Retinal pigment epithelial cell (primary cell): ENCODE results near the gene PLEKHA8.

ENCODE experiments used
- DNase-seq: peaks from one replicate; pipeline ENCODE4 v3.0.0-alpha.2; 2010; ENCODE audit warnings: low read depth
- H3K4me3 ChIP-seq: 2 replicates; pipeline ENCODE4 v1.5.1; 2011; ENCODE audit warnings: mild to moderate bottlenecking, low read length, control low read depth, moderate library complexity
- CTCF ChIP-seq: conservative IDR thresholded peaks from 2 replicates; pipeline ENCODE4 v1.5.1; 2011; ENCODE audit warnings: low read depth, low read length, control low read depth, inconsistent platforms

The PLEKHA8 gene

DNA sequence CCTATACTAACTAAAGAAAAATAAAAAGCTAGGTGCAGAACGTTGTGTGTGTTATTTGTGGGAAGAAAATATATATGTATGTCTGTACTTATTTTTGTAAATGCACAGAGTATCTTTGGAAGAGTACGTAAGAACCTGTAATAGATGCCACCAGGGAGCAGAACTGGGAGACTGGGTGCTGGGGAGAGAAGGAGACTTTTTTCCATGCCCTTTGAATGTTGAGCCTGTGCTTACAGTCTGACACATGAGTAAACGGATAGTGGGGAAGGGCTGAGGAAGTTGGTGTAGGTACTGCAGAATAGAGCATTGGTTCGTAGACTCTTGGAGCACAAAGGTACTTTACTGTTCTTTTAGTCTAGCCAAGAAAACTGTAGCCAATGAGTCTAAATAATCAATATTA lies 37.3 kb upstream of the PLEKHA8 start:
- no peak for DNase-seq
- TF ChIP-seq CTCF: no peak
- no peak overlapping the region for H3K4me3 ChIP-seq

DNA sequence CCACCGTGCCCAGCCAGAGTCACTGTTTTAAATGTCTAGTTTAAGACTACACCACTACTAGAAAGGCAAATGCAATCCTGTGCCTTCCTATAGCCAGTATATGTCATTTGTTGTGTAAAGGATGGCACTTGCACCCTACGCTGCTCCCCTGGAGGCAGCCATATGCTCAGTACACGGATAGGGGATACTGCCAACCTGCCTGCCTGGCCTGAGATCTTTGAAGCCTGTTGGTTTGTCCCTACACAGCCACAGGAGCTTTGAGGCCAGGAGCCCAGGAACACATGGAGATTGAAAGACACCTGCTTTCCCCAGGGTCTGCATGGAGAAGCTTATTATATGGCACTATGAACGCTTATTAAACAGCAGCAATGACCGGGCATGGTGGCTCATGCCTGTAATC lies 36.3 kb upstream of the PLEKHA8 start:
- no peak for DNase-seq
- no peak for TF ChIP-seq CTCF
- no peak overlapping the region for H3K4me3 ChIP-seq

- DNase-seq: no peak
- H3K4me3 ChIP-seq: no peak overlapping the region
- TF ChIP-seq CTCF: no peak
Observed at GRCh38 chr7:29993140-29993539, 35.1 kb upstream of the PLEKHA8 start.

DNA sequence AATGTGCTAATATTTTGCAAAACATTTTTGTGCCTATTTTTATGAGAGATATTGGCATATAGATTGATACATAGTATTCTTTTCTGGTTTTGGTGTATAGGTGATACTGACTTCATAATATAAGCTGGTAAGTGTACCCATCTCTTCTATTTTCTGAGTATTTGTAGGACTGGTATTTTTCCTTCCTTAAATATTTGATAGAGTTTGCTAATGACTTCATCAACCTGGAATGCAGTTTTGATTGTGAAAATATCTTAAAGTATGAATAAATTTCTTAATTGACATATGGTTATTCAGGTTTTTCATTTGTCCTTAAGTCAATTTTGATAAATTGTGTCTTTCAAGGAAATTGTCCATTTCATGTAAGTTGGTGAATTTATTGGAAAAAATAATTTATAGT lies 32.6 kb upstream of the PLEKHA8 start:
- no peak for DNase-seq
- TF ChIP-seq CTCF: no peak
- H3K4me3 ChIP-seq: no peak overlapping the region

- no peak overlapping the region for H3K4me3 ChIP-seq
- DNase-seq: no peak
- TF ChIP-seq CTCF: no peak
Observed at GRCh38 chr7:29996321-29996720, 31.9 kb upstream of the PLEKHA8 start.

DNA sequence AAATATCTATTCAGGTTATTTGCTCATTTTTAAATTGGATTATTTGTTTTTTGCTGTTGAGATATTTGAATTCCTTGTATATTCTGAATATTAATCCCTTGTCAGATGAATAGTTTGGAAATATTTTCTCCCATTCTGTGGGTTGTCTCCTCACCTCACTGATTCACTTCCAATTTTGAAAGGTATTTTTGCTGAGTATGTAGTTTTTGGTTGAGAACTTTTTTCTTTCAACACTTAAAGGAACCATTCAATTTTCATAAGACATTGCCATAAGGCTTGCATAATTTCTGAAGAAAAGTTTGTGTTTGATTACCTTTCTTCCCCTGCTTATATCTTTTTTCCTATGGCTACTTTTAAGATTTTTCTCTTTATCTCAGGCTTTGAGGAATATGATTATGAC lies 29.7 kb upstream of the PLEKHA8 start:
- H3K4me3 ChIP-seq: no peak overlapping the region
- DNase-seq: no peak
- no peak for TF ChIP-seq CTCF

- TF ChIP-seq CTCF: no peak
- DNase-seq: no peak
- no peak overlapping the region for H3K4me3 ChIP-seq
Observed at GRCh38 chr7:30001998-30002397, 26.2 kb upstream of the PLEKHA8 start.
